Astrocyte of the spinal cord (primary cell): ENCODE results near the gene MRPL23.

Experiments
- DNase-seq: peaks from one replicate; pipeline ENCODE4 v3.0.0; 2011; ENCODE audit warnings: low read depth, low spot score
- H3K4me3 ChIP-seq: 2 replicates; pipeline ENCODE4 v1.5.1; 2011; ENCODE audit warnings: low read depth, mild to moderate bottlenecking, low read length, moderate library complexity
- in situ Hi-C: cut with HindIII; loops from 2 replicates; pipeline ENCODE4 v1.10.0; 2017; ENCODE audit warnings: low sequenced_read_pairs
- TF ChIP-seq, protein P1 (sequence below): IDR thresholded peaks from 2 replicates; pipeline ENCODE4 v1.5.1; 2012; ENCODE audit warnings: low read depth, mild to moderate bottlenecking, low read length, inconsistent platforms

MRPL23 gene

DNA sequence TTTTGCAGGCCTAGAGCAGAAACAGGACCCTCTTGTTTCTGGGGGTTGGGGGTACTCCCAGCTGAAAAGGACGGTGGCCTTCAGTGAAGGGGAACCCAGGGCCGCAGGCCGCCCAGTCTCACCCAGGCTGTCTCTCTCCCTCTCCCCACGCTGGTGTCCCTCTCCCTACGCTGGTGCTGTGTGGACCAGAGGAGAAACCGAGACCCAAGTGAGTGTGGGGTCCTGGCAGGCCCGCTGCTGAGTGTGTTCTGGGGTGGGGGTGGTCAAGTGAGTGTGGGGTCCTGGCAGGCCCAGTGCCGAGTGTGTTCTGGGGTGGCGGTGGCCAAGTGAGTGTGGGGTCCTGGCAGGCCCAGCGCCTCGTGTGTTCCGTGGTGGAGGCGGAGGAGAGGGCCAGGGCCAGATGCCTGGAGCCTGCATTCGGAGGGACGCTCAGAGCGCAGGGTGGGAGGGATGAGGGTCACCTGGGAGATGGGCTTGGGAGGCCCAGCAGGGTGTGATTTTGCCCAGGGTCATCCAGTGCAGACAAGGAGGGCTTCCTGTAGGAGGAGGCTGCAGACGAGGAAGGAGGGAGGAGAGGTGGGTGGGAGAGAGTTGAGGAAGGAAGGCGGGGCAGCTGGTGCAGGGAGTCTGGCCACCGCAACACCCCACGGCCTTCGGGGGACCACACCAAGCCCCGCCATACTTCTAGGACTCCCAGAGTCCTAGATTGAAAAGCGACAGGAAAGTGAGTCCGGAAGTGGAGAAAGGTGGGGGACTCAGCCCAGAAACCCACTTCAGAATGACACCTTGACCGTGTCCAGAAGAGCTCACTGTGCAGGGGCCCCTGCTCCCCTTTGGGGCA is 17.3 kb upstream of the MRPL23 start:
- no peak for DNase-seq
- in situ Hi-C loops = no loop called here
- TF ChIP-seq, protein P1, sequence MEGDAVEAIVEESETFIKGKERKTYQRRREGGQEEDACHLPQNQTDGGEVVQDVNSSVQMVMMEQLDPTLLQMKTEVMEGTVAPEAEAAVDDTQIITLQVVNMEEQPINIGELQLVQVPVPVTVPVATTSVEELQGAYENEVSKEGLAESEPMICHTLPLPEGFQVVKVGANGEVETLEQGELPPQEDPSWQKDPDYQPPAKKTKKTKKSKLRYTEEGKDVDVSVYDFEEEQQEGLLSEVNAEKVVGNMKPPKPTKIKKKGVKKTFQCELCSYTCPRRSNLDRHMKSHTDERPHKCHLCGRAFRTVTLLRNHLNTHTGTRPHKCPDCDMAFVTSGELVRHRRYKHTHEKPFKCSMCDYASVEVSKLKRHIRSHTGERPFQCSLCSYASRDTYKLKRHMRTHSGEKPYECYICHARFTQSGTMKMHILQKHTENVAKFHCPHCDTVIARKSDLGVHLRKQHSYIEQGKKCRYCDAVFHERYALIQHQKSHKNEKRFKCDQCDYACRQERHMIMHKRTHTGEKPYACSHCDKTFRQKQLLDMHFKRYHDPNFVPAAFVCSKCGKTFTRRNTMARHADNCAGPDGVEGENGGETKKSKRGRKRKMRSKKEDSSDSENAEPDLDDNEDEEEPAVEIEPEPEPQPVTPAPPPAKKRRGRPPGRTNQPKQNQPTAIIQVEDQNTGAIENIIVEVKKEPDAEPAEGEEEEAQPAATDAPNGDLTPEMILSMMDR = no peak
- no peak overlapping the region for H3K4me3 ChIP-seq

DNA sequence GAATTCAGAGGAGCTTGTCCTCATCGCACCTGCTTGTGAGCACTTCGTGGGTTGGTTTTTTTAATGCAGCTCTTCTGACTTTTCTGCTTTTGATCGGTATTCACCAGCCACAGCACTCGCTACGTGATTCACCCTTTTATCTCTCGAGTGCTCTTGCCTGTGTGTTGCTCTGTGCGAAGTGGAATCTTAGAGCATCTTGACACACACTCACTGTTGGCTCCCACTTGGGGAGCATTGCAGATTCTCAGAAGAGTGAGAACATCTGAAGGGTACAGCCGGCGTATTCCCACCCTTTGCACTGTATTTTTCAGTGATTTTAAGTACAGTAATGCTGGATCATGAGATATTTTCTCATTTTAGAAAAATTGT is 16.7 kb upstream of the MRPL23 start:
- in situ Hi-C loops = no loop called here
- TF ChIP-seq, protein P1 = no peak
- no peak for DNase-seq
- no peak overlapping the region for H3K4me3 ChIP-seq

DNA sequence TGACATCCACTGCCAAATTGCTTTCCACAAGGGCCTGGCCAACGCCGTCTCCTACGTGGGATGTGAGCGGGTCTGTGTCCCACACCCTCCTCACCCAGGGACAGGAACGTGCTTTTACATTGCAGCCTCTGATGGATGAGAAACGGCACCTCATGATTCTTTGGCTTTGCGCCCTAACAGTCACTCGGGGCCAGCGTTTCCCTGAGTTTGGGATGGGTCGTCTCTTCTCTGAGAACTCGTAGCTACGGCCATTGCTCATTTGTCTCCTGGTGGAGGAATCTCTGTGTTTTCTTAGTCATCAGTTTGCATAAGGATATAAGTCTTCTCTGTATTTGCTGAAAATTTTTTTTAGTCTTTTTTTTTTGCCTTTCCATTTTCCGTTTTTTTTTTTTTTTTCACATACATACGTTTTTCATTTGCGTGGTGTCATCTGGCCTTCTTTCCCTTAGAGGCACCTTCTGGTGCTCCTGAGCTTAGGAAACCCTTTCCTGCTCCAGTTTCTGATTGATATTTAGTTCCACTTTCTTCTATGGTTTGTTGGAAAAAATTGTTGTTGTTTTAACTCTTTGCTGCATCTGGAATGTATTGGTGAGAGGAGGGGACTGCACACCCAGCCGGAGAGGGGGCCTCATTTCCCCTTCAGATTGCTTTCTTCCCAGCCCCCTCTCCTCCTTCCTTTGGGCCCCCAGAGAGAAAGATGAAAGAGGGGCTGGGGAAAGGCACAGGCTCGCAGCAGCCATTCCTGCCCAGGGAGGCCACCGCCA is 15.6 kb upstream of the MRPL23 start:
- in situ Hi-C loops = no loop called here
- TF ChIP-seq, protein P1 = no peak
- no peak for DNase-seq
- no peak overlapping the region for H3K4me3 ChIP-seq

DNA sequence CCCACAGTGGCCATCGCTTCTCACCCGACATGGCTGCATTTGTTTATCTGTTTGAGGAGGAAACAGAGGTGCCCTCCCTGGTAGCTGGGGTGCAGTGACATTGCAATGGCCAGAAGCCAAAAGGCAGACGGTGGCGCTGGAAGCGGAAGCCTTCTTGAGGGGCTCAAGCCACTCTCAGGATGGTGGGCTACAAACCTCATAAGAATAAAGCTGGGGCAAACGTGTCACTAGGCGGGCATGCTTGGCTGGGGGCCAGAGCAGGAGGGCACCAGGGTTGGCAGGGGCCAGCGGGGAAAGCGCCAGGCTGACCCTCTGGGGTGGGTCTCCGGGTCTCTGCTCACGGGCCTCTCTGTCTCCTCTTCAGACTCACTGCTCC is 15.0 kb upstream of the MRPL23 start:
- H3K4me3 ChIP-seq = no peak overlapping the region
- in situ Hi-C loops = no loop called here
- no peak for DNase-seq
- TF ChIP-seq, protein P1 = no peak

DNA sequence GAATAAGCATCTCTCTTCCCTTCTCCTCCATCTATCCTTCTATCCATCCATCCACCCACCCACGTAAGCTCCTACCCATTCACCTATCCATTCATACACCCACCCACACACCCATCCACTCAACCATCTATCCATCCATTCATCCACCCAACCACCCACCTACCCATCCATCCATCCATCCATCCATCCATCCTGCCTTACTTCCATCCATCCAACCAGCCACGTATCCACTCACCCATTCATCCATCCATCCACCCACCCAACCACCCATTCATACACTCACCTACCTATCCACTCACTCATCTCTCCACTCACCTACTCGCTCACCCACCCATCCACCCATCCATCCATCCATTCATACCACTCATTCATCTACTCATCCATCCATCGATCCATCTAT is 14.5 kb upstream of the MRPL23 start:
- in situ Hi-C loops = no loop called here
- TF ChIP-seq, protein P1 = no peak

DNA sequence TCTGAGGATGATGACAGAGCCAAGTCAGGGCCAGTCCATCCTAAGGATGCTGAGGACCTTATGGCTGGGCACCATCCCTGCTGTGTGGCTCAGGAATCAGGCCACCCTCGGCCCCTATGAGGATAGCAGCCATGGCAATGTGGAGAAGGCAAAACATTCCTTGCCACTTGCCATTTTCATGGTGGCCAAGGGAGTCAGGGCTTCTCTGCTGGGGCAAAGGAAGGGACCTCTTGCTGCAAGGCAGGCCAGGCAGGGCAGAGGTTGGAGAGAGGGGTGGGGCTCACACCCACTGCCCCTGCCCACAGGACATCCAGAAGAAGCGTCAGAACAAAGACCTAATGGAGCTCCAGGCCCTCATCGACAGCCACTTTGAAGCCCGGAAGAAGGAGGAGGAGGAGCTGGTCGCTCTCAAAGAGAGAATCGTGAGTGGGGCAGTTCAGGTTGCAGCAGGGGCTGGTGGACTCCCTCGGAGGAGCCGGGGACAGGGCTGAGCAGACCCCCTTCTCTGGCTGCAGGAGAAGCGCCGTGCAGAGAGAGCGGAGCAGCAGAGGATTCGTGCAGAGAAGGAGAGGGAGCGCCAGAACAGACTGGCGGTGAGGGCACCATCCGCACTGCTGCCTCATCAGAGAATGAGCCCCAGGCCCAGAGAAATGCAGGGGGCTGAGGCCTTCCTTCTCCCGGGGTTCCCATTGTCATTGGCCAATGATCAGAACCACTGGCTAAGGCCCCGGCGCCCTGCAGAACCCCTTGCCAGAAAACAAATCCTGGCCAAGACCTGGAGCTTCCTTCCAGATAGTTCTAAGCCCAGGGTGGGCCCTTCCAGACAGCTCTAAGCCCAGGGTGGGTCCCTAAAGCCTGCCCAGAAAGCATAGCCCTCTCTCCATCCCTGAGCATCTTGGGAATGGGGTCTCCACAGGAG is 13.5 kb upstream of the MRPL23 start:
- TF ChIP-seq, protein P1 = no peak
- no peak for DNase-seq

More for the DNA sequence above, 14.5 kb upstream of the MRPL23 start:
- no peak for DNase-seq
- no peak overlapping the region for H3K4me3 ChIP-seq

More for the DNA sequence above, 13.5 kb upstream of the MRPL23 start:
- no peak overlapping the region for H3K4me3 ChIP-seq
- in situ Hi-C loops = no loop called here
